ENCODE results near the gene DDB1. TPM values are rescaled to one million over a fixed set of nuclear protein-coding genes. Genes with fewer than 3 reads are reported as not detected.
A peak's percentile ranks its signal among the peaks of the same experiment; 100 is the strongest.

DDB1 gene
- total RNA-seq, 4 donors from 2014 or later = 175 to 215 (median 189) TPM

DNA sequence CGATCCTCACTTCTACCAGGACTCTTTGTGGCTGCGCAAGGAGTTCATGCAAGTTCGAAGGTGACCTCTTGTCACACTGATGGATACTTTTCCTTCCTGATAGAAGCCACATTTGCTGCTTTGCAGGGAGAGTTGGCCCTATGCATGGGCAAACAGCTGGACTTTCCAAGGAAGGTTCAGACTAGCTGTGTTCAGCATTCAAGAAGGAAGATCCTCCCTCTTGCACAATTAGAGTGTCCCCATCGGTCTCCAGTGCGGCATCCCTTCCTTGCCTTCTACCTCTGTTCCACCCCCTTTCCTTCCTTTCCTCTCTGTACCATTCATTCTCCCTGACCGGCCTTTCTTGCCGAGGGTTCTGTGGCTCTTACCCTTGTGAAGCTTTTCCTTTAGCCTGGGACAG is 35.7 kb upstream of the DDB1 start:
- in situ Hi-C loops (cut with MboI; ENCODE audit: low sequenced_read_pairs in 4 of 4) (no loop called here), intact Hi-C loops (cut with DNase I; ENCODE audit: low total_unique reads) (no loop called here)
- no peak for DNase-seq

DNA sequence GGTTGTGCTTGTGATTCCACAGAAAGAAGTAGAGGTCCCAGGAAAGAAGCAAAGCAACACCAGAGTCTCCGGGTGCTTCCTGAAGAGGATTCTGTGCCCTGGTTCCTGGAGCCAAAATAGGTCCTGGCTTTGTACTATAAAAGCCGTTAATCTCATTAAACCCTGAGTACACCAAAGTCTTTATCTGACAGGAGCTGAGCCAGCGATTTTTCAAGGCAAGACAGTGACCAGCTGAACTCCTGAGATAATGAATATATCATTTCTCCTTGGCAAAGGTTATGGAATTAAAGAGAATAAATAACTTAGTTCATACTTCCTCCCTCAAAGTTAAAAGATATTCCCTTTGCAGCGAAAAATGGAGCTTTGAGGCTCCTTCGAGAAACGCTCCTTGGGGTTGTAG is 34.5 kb upstream of the DDB1 start:
- Histone ChIP-seq H3K27ac (no peak overlapping the region), H3K36me3 (peaks cover 0 to 71% of the 10 kb centered on the region in 2 donors), H3K4me1 (peaks cover 15 to 16% of the 10 kb centered on the region in 2 donors), H3K4me3 (no peak overlapping the region), H3K9me3 (no peaks in the 10 kb centered on the region), H3K27me3 (no peaks in the 10 kb centered on the region)
- no peak for DNase-seq
- no peak for TF ChIP-seq POLR2A (IDR thresholded peaks at IDR 0.05)
- TF ChIP-seq, protein P1, sequence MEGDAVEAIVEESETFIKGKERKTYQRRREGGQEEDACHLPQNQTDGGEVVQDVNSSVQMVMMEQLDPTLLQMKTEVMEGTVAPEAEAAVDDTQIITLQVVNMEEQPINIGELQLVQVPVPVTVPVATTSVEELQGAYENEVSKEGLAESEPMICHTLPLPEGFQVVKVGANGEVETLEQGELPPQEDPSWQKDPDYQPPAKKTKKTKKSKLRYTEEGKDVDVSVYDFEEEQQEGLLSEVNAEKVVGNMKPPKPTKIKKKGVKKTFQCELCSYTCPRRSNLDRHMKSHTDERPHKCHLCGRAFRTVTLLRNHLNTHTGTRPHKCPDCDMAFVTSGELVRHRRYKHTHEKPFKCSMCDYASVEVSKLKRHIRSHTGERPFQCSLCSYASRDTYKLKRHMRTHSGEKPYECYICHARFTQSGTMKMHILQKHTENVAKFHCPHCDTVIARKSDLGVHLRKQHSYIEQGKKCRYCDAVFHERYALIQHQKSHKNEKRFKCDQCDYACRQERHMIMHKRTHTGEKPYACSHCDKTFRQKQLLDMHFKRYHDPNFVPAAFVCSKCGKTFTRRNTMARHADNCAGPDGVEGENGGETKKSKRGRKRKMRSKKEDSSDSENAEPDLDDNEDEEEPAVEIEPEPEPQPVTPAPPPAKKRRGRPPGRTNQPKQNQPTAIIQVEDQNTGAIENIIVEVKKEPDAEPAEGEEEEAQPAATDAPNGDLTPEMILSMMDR (IDR thresholded peaks at IDR 0.05 in 4 of 5, conservative IDR thresholded peaks at IDR 0.05 in 1 of 5) = no peak
- in situ Hi-C loops (cut with MboI; ENCODE audit: low sequenced_read_pairs in 4 of 4) (no loop called here), intact Hi-C loops (cut with DNase I; ENCODE audit: low total_unique reads) (no loop called here)
- no peak for ATAC-seq

More for the DNA sequence above, 35.7 kb upstream of the DDB1 start:
- TF ChIP-seq, protein P1 (IDR thresholded peaks at IDR 0.05 in 4 of 5, conservative IDR thresholded peaks at IDR 0.05 in 1 of 5) = no peak
- no peak for TF ChIP-seq POLR2A (IDR thresholded peaks at IDR 0.05)
- Histone ChIP-seq H3K4me1 (peaks cover 5 to 8% of the 10 kb centered on the region in 2 donors), H3K27ac (peak overlapping the region in 2 of 4 donors; percentile 28 to 55), H3K36me3 (peaks cover 0 to 71% of the 10 kb centered on the region in 2 donors), H3K4me3 (no peak overlapping the region), H3K9me3 (no peaks in the 10 kb centered on the region), H3K27me3 (no peaks in the 10 kb centered on the region)
- no peak for ATAC-seq

DNA sequence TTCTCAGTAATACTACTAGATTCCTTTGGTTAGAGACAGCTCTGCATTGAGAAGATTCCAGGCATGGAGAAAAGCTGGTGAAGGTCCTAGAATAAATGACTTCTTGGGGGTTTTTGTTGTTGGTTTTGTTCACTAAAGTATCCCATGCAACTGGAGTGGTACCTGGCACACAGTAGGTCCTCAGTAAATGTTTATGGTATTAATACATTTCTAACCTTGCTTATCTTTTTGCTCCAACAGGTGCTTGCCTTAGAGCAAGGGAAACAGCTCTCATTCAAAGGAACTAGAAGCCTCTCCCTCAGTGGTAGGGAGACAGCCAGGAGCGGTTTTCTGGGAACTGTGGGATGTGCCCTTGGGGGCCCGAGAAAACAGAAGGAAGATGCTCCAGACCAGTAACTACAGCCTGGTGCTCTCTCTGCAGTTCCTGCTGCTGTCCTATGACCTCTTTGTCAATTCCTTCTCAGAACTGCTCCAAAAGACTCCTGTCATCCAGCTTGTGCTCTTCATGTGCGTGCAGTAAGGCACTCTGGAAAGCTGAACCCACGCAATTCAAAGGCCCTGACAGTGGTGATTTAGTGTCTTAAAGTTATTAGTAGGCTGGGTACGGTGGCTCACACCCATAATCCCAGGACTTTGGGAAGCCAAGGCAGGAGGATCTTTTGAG is 31.2 kb upstream of the DDB1 start:
- intact Hi-C loops (cut with DNase I; ENCODE audit: low total_unique reads) = no loop called here
- TF ChIP-seq POLR2A (IDR thresholded peaks at IDR 0.05) = no peak
- TF ChIP-seq, protein P1 (IDR thresholded peaks at IDR 0.05 in 4 of 5, conservative IDR thresholded peaks at IDR 0.05 in 1 of 5) = no peak
- no peaks in the 10 kb centered on the region for H3K27me3 ChIP-seq
- H3K4me1 ChIP-seq = peaks cover 24 to 29% of the 10 kb centered on the region in 2 donors
- peak overlapping the region in 1 of 4 donors; percentile 99 for H3K27ac ChIP-seq
- no peak overlapping the region for H3K4me3 ChIP-seq
- H3K9me3 ChIP-seq = no peaks in the 10 kb centered on the region
- ATAC-seq = no peak
- peaks cover 0 to 51% of the 10 kb centered on the region in 2 donors for H3K36me3 ChIP-seq
- no peak for DNase-seq
- in situ Hi-C loops (cut with MboI; ENCODE audit: low sequenced_read_pairs in 4 of 4) = no loop called here

DNA sequence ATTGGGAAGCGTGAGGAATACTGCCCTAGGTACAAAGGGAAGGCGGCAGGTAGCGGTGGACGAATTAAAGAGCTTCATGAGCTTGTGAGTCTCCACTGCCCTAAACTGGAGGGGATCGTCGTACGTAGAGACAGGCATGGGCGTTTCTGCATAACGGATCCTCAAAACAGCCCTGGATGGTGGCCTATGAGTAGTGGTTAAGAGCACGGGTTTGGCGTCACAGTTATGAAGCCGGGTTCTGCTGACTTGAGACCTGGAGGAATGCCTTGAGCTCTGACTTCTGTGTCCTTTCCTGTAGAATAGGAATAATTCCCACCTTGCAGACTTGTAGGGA is 29.6 kb upstream of the DDB1 start:
- in situ Hi-C loops (cut with MboI; ENCODE audit: low sequenced_read_pairs in 4 of 4) (no loop called here), intact Hi-C loops (cut with DNase I; ENCODE audit: low total_unique reads) (loop anchor here (1.0 kb wide), 1 partner anchor 16 kb away; no protein-coding TSS in a partner anchor)
- Histone ChIP-seq H3K27ac (peak overlapping the region; percentile 98 to 100 (median 100)), H3K27me3 (no peaks in the 10 kb centered on the region), H3K36me3 (peaks cover 0 to 36% of the 10 kb centered on the region in 2 donors), H3K9me3 (no peaks in the 10 kb centered on the region), H3K4me3 (peak overlapping the region; percentile 88 to 99 (median 94)), H3K4me1 (peaks cover 24 to 29% of the 10 kb centered on the region in 2 donors)
- peak; percentile 12 to 23 for ATAC-seq
- DNase-seq = peak; percentile 8 to 36
- TF ChIP-seq, protein P1 (IDR thresholded peaks at IDR 0.05 in 4 of 5, conservative IDR thresholded peaks at IDR 0.05 in 1 of 5) = no peak
- no peak for TF ChIP-seq POLR2A (IDR thresholded peaks at IDR 0.05)

All from gastrocnemius medialis (tissue), 4 donors.